B cell (primary cell): ENCODE data around the gene SDSL. TPM values are rescaled to one million over a fixed set of nuclear protein-coding genes. Genes with fewer than 3 reads are reported as not detected.

ENCODE experiments used
- ATAC-seq: fragments of 200-7000 bp; cut with Tn5 transposase; one replicate; pipeline ENCODE4 v1.10.0; 2021; ENCODE audit warnings: low read depth, mild to moderate bottlenecking, moderate number of reproducible peaks, moderate library complexity
- CTCF ChIA-PET: fragments of 350-600 bp; sonication (Branson Sonifier 250); formaldehyde crosslinking; loops from one replicate; lab custom pipeline; 2021; ENCODE audit warnings: antibody characterized with exemption, inconsistent platforms; lab: Charles Lee
- POLR2A ChIA-PET: fragments of 350-600 bp; sonication (Branson Sonifier 250); formaldehyde crosslinking; loops from one replicate; lab custom pipeline; 2021; ENCODE audit warnings: antibody characterized with exemption; lab: Charles Lee
- DNase-seq: peaks from one replicate; pipeline ENCODE4 v3.0.0; 2013
- H2AFZ ChIP-seq: 2 replicates; pipeline ENCODE4 v1.6.1; 2012; ENCODE audit warnings: mild to moderate bottlenecking, low read depth, low read length; ENCODE audit not compliant: insufficient read depth, poor library complexity, severe bottlenecking
- H3K27ac ChIP-seq, 2 donors: 1 replicate in 1 of 2; 2 replicates in 1 of 2; pipeline ENCODE4 v1.5.1; 2012 to 2013; ENCODE audit warnings: low read length in 2 of 2, mild to moderate bottlenecking in 2 of 2, moderate library complexity in 1 of 2
- H3K27me3 ChIP-seq, 4 experiments: fragments of 200-600 bp in 1 of 4; sonication (generic) in 1 of 4; replicated peaks in 1 of 4; 1 replicate in 2 of 4; 2 replicates in 2 of 4; pipeline versions ENCODE4 v1.6.1 to v1.7.0; 2013 to 2016; ENCODE audit warnings: low read length in 3 of 4, mild to moderate bottlenecking in 2 of 4, mixed read lengths in 1 of 4, moderate library complexity in 1 of 4; ENCODE audit not compliant: insufficient read depth in 4 of 4, control insufficient read depth in 3 of 4; ENCODE audit errors: control extremely low read depth in 1 of 4
- H3K36me3 ChIP-seq, 2 experiments: replicated peaks in 1 of 2; 1 replicate in 1 of 2; 2 replicates in 1 of 2; pipeline versions ENCODE4 v1.6.1 to v1.7.1; 2013; ENCODE audit warnings: low read length in 1 of 2; ENCODE audit not compliant: insufficient read depth in 2 of 2, control insufficient read depth in 1 of 2; ENCODE audit errors: control extremely low read depth in 1 of 2, extremely low read depth in 1 of 2
- H3K4me1 ChIP-seq, 2 donors: fragments of 200-600 bp in 1 of 2; sonication (generic) in 1 of 2; 1 replicate in 1 of 2; 2 replicates in 1 of 2; pipeline versions ENCODE4 v1.5.1 to v1.6.1; 2013 to 2017; ENCODE audit warnings: low read length in 2 of 2; ENCODE audit not compliant: control insufficient read depth in 2 of 2, insufficient read depth in 2 of 2
- H3K4me2 ChIP-seq: replicated peaks from 2 replicates; pipeline ENCODE3; 2012; ENCODE audit warnings: mild to moderate bottlenecking, low read depth, low read length; ENCODE audit not compliant: poor library complexity, severe bottlenecking
- H3K4me3 ChIP-seq, 5 experiments: fragments of 200-600 bp in 1 of 5; sonication (generic) in 1 of 5; 1 replicate in 3 of 5; 2 replicates in 2 of 5; pipeline versions ENCODE4 v1.5.1 to v1.7.0; 2011 to 2016; ENCODE audit warnings: low read length in 4 of 5, mild to moderate bottlenecking in 4 of 5, low read depth in 2 of 5, control low read depth in 1 of 5, moderate library complexity in 1 of 5; ENCODE audit not compliant: insufficient read depth in 1 of 5; ENCODE audit errors: control extremely low read depth in 1 of 5, extremely low read depth in 1 of 5
- H3K79me2 ChIP-seq: fragments of 200-600 bp; sonication (generic); one replicate; pipeline ENCODE4 v1.6.0; 2016; ENCODE audit warnings: low read length; ENCODE audit not compliant: control insufficient read depth, insufficient read depth
- H3K9ac ChIP-seq: fragments of 200-600 bp; sonication (generic); 2 replicates; pipeline ENCODE4 v1.6.1; 2017; ENCODE audit warnings: mild to moderate bottlenecking, low read length, moderate library complexity
- H3K9me3 ChIP-seq, 3 donors: one replicate each; pipeline versions ENCODE4 v1.6.1 to v1.7.1; 2013; ENCODE audit warnings: low read length in 2 of 3; ENCODE audit not compliant: control insufficient read depth in 2 of 3, insufficient read depth in 1 of 3; ENCODE audit errors: control extremely low read depth in 1 of 3
- H4K20me1 ChIP-seq: 2 replicates; pipeline ENCODE4 v1.6.0; 2012; ENCODE audit warnings: mild to moderate bottlenecking, low read length; ENCODE audit not compliant: insufficient read depth, control insufficient read depth, poor library complexity, severe bottlenecking
- H3K27ac Mint-ChIP-seq: one replicate; pipeline ENCODE4 v1.8.0; 2021; ENCODE audit warnings: mixed read lengths
- H3K27me3 Mint-ChIP-seq: one replicate; pipeline ENCODE4 v1.8.0; 2021; ENCODE audit warnings: mixed read lengths
- H3K4me1 Mint-ChIP-seq: one replicate; pipeline ENCODE4 v1.8.0; 2021; ENCODE audit warnings: mixed read lengths
- H3K4me3 Mint-ChIP-seq: one replicate; pipeline ENCODE4 v1.8.0; 2021; ENCODE audit warnings: mixed read lengths
- H3K9me3 Mint-ChIP-seq: one replicate; pipeline ENCODE4 v1.8.0; 2022; ENCODE audit warnings: mixed read lengths; ENCODE audit not compliant: insufficient read depth
- EZH2 ChIP-seq: IDR thresholded peaks from 2 replicates; pipeline ENCODE4 v1.6.1; 2012; ENCODE audit warnings: borderline replicate concordance, low read depth, mild to moderate bottlenecking, moderate library complexity, low read length; ENCODE audit not compliant: insufficient read depth, poor library complexity, severe bottlenecking
- WGBS: methylation state at CpG from one replicate; pipeline ENCODE4 v1.1.5; 2013; ENCODE audit warnings: missing lambda C conversion rate; ENCODE audit not compliant: insufficient coverage; 5-methylcytosine and 5-hydroxymethylcytosine counted together
- intact Hi-C: fragments of 100-400 bp; cut with micrococcal nuclease; formaldehyde crosslinking; loops from one replicate; pipeline ENCODE4 v1.10.0; 2022
- polyA plus RNA-seq: library from polyadenylated mRNA; depleted of rRNA; stranded (reverse); fragments of >200 nt; gene quantifications from 2 replicates; pipeline ENCODE4 v1.2.3, GENCODE V29; 2012
- total RNA-seq, 2 donors: library from RNA; stranded (reverse); fragments of 120-200 nt in 1 of 2; gene quantifications; 1 replicate in 1 of 2; 2 replicates in 1 of 2; pipeline versions ENCODE4 v1.2.3 to v1.2.4, GENCODE V29; 2013 to 2022
- TF ChIP-seq, protein P1 (sequence below): fragments of 200-600 bp; IDR thresholded peaks from one replicate; pipeline ENCODE4 v1.8.0; 2022; ENCODE audit warnings: antibody characterized with exemption, mild to moderate bottlenecking

SDSL gene
- total and polyA plus RNA-seq, 2 donors (not counting 1 experiment from before 2014, with no cell fraction given): 0.15 to 0.64 TPM

DNA sequence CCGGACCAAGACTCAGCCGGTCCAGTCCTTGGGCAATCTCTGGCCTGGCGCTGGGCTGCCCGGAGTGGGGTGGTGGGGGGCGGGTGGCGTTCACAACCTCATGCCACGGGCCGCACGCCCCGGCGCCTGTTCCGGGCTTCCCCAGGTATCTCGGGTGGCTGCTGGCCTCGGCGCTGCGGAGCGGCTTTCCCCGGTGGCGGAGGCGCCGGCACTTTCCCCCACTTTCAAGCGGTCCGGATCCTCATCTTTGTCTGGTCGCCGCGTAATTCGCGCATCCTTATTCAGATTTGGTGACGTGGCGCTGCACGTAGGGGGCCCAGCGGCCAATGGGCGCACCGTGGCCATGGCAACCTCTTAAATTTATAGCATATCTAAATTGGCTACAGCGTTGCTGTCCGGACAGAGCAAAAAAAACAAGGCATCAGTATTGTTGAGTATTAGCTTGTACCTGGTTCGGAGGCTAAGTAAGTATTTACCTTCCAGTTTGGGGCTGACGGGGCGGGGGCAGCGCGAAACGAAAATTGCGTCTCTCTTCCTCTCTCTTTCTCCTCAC lies 49.5 kb downstream of the SDSL start, which contains the start of gene LHX5:
Gene LHX5 (minus strand): TSS at position 253 of the 553 bp plus-strand sequence. CDS start 373 bp downstream, outside the sequence.
- TF ChIP-seq, protein P1, sequence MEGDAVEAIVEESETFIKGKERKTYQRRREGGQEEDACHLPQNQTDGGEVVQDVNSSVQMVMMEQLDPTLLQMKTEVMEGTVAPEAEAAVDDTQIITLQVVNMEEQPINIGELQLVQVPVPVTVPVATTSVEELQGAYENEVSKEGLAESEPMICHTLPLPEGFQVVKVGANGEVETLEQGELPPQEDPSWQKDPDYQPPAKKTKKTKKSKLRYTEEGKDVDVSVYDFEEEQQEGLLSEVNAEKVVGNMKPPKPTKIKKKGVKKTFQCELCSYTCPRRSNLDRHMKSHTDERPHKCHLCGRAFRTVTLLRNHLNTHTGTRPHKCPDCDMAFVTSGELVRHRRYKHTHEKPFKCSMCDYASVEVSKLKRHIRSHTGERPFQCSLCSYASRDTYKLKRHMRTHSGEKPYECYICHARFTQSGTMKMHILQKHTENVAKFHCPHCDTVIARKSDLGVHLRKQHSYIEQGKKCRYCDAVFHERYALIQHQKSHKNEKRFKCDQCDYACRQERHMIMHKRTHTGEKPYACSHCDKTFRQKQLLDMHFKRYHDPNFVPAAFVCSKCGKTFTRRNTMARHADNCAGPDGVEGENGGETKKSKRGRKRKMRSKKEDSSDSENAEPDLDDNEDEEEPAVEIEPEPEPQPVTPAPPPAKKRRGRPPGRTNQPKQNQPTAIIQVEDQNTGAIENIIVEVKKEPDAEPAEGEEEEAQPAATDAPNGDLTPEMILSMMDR: no peak
- no peak for TF ChIP-seq EZH2
- intact Hi-C loops: no loop called here
- Histone ChIP-seq H3K79me2 (no peaks in the 10 kb centered on the region), H4K20me1 (no peaks in the 10 kb centered on the region), H3K9me3 (peaks cover 0 to 33% (median 0%) of the 10 kb centered on the region in 3 donors), H3K4me2 (no peak within 1 kb of the TSS), H3K4me1 (peaks cover 26 to 44% of the 10 kb centered on the region in 2 donors), H3K4me3 (no peak within 1 kb of the TSS), H3K36me3 (no peaks in the 10 kb centered on the region), H3K9ac (no peak within 1 kb of the TSS), H3K27me3 (peaks cover 0 to 97% (median 68%) of the 10 kb centered on the region in 4 experiments), H2AFZ (no peak within 1 kb of the TSS), H3K27ac (no peak within 1 kb of the TSS)
- Mint-ChIP-seq H3K27ac (no peak within 1 kb of the TSS), H3K27me3 (peaks cover 63% of the 10 kb centered on the region), H3K4me3 (no peak within 1 kb of the TSS), H3K9me3 (no peaks in the 10 kb centered on the region), H3K4me1 (peaks cover 32% of the 10 kb centered on the region)
- DNase-seq: peak; percentile 17
- POLR2A ChIA-PET: no interaction called here
- no peak for ATAC-seq
- WGBS: 11% methylated on average over 35 of the region's 43 CpGs
- CTCF ChIA-PET: no interaction called here
